Lung (tissue), 12 donors: ENCODE results near the gene MGP. TPM values are rescaled to one million over a fixed set of nuclear protein-coding genes. Genes with fewer than 3 reads are reported as not detected.

ENCODE experiments used
- ATAC-seq: fragments of 200-7000 bp; cut with Tn5 transposase; one replicate; pipeline ENCODE4 v1.9.1; 2020; ENCODE audit warnings: moderate number of reproducible peaks; ENCODE audit not compliant: insufficient read depth, low FRiP score
- DNase-seq, 3 donors: peaks; one replicate each; pipeline ENCODE4 v3.0.0-alpha.2; 2013 to 2017
- H3K27ac ChIP-seq, 2 donors: one replicate each; pipeline ENCODE4 v1.5.1; 2013; ENCODE audit warnings: mild to moderate bottlenecking in 2 of 2, moderate library complexity in 2 of 2, control low read depth in 1 of 2, inconsistent platforms in 1 of 2, low read depth in 1 of 2, low read length in 1 of 2
- H3K27me3 ChIP-seq, 3 donors: one replicate each; pipeline ENCODE4 v1.5.1; 2013; ENCODE audit warnings: low read length in 2 of 3; ENCODE audit not compliant: control insufficient read depth in 3 of 3, insufficient read depth in 3 of 3
- H3K36me3 ChIP-seq, 4 donors: one replicate each; pipeline ENCODE4 v1.5.1; 2013; ENCODE audit warnings: low read length in 4 of 4, mild to moderate bottlenecking in 1 of 4, moderate library complexity in 1 of 4; ENCODE audit not compliant: control insufficient read depth in 4 of 4, insufficient read depth in 4 of 4
- H3K4me1 ChIP-seq, 5 donors: one replicate each; pipeline ENCODE4 v1.5.1; 2013; ENCODE audit warnings: low read length in 5 of 5, mild to moderate bottlenecking in 2 of 5, moderate library complexity in 1 of 5; ENCODE audit not compliant: control insufficient read depth in 5 of 5, insufficient read depth in 5 of 5
- H3K4me3 ChIP-seq: one replicate; pipeline ENCODE4 v1.5.1; 2013; ENCODE audit warnings: mild to moderate bottlenecking, control low read depth, moderate library complexity
- H3K9ac ChIP-seq, 2 donors: one replicate each; pipeline ENCODE4 v1.5.1; 2013; ENCODE audit warnings: low read length in 2 of 2, control low read depth in 1 of 2; ENCODE audit not compliant: insufficient read depth in 1 of 2
- H3K9me3 ChIP-seq, 4 donors: one replicate each; pipeline ENCODE4 v1.5.1; 2013; ENCODE audit warnings: low read length in 3 of 4, mild to moderate bottlenecking in 1 of 4, moderate library complexity in 1 of 4; ENCODE audit not compliant: control insufficient read depth in 4 of 4, insufficient read depth in 3 of 4
- CTCF ChIP-seq: IDR thresholded peaks from 2 replicates; pipeline ENCODE4 v1.5.1; 2012; ENCODE audit warnings: mild to moderate bottlenecking; ENCODE audit errors: control extremely low read depth, extremely low read depth
- WGBS, 2 donors: extraction: QIAGEN DNeasy Blood & Tissue Kit; methylation state at CpG; one replicate each; pipeline ENCODE4 v1.1.7; 2013; 5-methylcytosine and 5-hydroxymethylcytosine counted together
- polyA plus RNA-seq, 2 donors: library from polyadenylated mRNA; stranded (reverse); fragments of 200-250 nt; gene quantifications; one replicate each; pipeline ENCODE4 v1.2.1, GENCODE V29; 2013
- total RNA-seq, 2 donors: library from RNA; depleted of rRNA in 1 of 2; stranded (reverse); fragments of >200 nt in 1 of 2; gene quantifications; one replicate each; pipeline ENCODE4 v1.2.1, GENCODE V29; 2014 to 2021
- donor health status: control.
- donor health status: control.
- donor health status: Bipolar disorder and iron deficiency.
- donor health status: healthy.
- donor health status: DM: yes; HTN: yes; CAD: no.

MGP gene
- total and polyA plus RNA-seq, 4 donors: 175 to 592 (median 227) TPM

GRCh38 chr12:14836336-14837210, 49.1 kb downstream of the MGP start:
- Histone ChIP-seq H3K27ac (peak overlapping the region; percentile 57 to 73), H3K4me3 (no peak overlapping the region), H3K9ac (no peak overlapping the region), H3K9me3 (no peaks in the 10 kb centered on the region), H3K36me3 (peaks cover 0 to 1% (median 0%) of the 10 kb centered on the region in 4 donors), H3K4me1 (peaks cover 0 to 19% (median under 1%) of the 10 kb centered on the region in 5 donors), H3K27me3 (peaks cover 0 to 2% (median 0%) of the 10 kb centered on the region in 3 donors)
- DNase-seq: no peak
- no peak for TF ChIP-seq CTCF
- WGBS, 2 donors: 73 to 87% methylated on average over 7 of the region's 7 CpGs
- peak; percentile 69 for ATAC-seq

- TF ChIP-seq CTCF: no peak
- DNase-seq (no peak), ATAC-seq (no peak)
- Histone ChIP-seq H3K9ac (no peak overlapping the region), H3K4me3 (no peak overlapping the region), H3K27ac (no peak overlapping the region), H3K9me3 (no peaks in the 10 kb centered on the region), H3K36me3 (no peaks in the 10 kb centered on the region), H3K27me3 (peaks cover 0 to 2% (median 0%) of the 10 kb centered on the region in 3 donors), H3K4me1 (peaks cover 0 to 17% (median 0%) of the 10 kb centered on the region in 5 donors)
Observed at GRCh38 chr12:14834509-14834908, 51.1 kb downstream of the MGP start.

GRCh38 chr12:14833952-14834351, 51.7 kb downstream of the MGP start:
- DNase-seq: no peak
- no peak for ATAC-seq
- Histone ChIP-seq H3K27me3 (peaks cover 0 to 2% (median 0%) of the 10 kb centered on the region in 3 donors), H3K9me3 (no peaks in the 10 kb centered on the region), H3K4me1 (peaks cover 0 to 17% (median 0%) of the 10 kb centered on the region in 5 donors), H3K36me3 (no peaks in the 10 kb centered on the region), H3K27ac (no peak overlapping the region), H3K9ac (no peak overlapping the region), H3K4me3 (no peak overlapping the region)
- TF ChIP-seq CTCF: no peak
- WGBS, 2 donors: 33 to 77% methylated on average over 1 of the region's 1 CpG
